Naive thymus-derived CD4-positive, alpha-beta T cell (primary cell): ENCODE data around the gene CPZ. TPM values are rescaled to one million over a fixed set of nuclear protein-coding genes. Genes with fewer than 3 reads are reported as not detected.

Experiments
- ATAC-seq: fragments of 150-1000 bp; cut with Tn5 transposase; 2 replicates; pipeline ENCODE4 v1.10.0; 2021; ENCODE audit warnings: mild to moderate bottlenecking, moderate library complexity
- CTCF ChIA-PET: fragments of 350-600 bp; sonication (Branson Sonifier 250); formaldehyde crosslinking; loops from one replicate; lab custom pipeline; 2021; ENCODE audit warnings: antibody characterized with exemption; lab: Charles Lee
- POLR2A ChIA-PET: fragments of 350-600 bp; sonication (Branson Sonifier 250); formaldehyde crosslinking; loops from one replicate; lab custom pipeline; 2021; ENCODE audit warnings: antibody characterized with exemption, inconsistent platforms; lab: Charles Lee
- DNase-seq, 9 donors: peaks; one replicate each; pipeline versions ENCODE4 v3.0.0 to v3.0.0-alpha.2; 2020 to 2022; ENCODE audit warnings: mixed read lengths in 1 of 9
- H3K27ac ChIP-seq: one replicate; pipeline ENCODE4 v1.7.0; 2013; ENCODE audit warnings: mild to moderate bottlenecking, low read depth, low read length, moderate library complexity
- H3K27me3 ChIP-seq, 2 donors: one replicate each; pipeline ENCODE4 v1.7.0; 2013; ENCODE audit warnings: low read length in 2 of 2, mild to moderate bottlenecking in 2 of 2, moderate library complexity in 2 of 2; ENCODE audit not compliant: control insufficient read depth in 2 of 2, insufficient read depth in 2 of 2
- H3K36me3 ChIP-seq, 3 experiments: 1 replicate in 2 of 3; 2 replicates in 1 of 3; pipeline ENCODE4 v1.7.0; 2013; ENCODE audit warnings: low read length in 3 of 3, mild to moderate bottlenecking in 3 of 3, moderate library complexity in 1 of 3; ENCODE audit not compliant: insufficient read depth in 3 of 3, control insufficient read depth in 2 of 3
- H3K4me1 ChIP-seq, 2 donors: one replicate each; pipeline ENCODE4 v1.7.0; 2013; ENCODE audit warnings: low read length in 2 of 2, mild to moderate bottlenecking in 2 of 2, moderate library complexity in 1 of 2; ENCODE audit not compliant: control insufficient read depth in 2 of 2, insufficient read depth in 2 of 2
- H3K4me3 ChIP-seq: 2 replicates; pipeline ENCODE4 v1.7.0; 2013; ENCODE audit warnings: mild to moderate bottlenecking, low read length
- H3K9me3 ChIP-seq, 3 experiments: 1 replicate in 2 of 3; 2 replicates in 1 of 3; pipeline ENCODE4 v1.7.0; 2013; ENCODE audit warnings: low read length in 3 of 3; ENCODE audit not compliant: control insufficient read depth in 2 of 3
- H3K27ac Mint-ChIP-seq, 9 donors: one replicate each; pipeline ENCODE4 v1.8.0; 2020 to 2022; ENCODE audit warnings: mixed read lengths in 9 of 9, mild to moderate bottlenecking in 8 of 9, moderate library complexity in 5 of 9, inconsistent platforms in 2 of 9
- H3K27me3 Mint-ChIP-seq, 5 donors: one replicate each; pipeline ENCODE4 v1.8.0; 2021 to 2022; ENCODE audit warnings: mixed read lengths in 5 of 5, mild to moderate bottlenecking in 1 of 5
- H3K36me3 Mint-ChIP-seq, 5 donors: one replicate each; pipeline ENCODE4 v1.8.0; 2020 to 2022; ENCODE audit warnings: mixed read lengths in 5 of 5, mild to moderate bottlenecking in 3 of 5, inconsistent platforms in 1 of 5
- H3K4me1 Mint-ChIP-seq, 7 donors: one replicate each; pipeline ENCODE4 v1.8.0; 2020 to 2022; ENCODE audit warnings: mixed read lengths in 7 of 7, mild to moderate bottlenecking in 3 of 7, inconsistent platforms in 1 of 7
- H3K4me3 Mint-ChIP-seq, 10 donors: one replicate each; pipeline ENCODE4 v1.8.0; 2020 to 2022; ENCODE audit warnings: mild to moderate bottlenecking in 10 of 10, mixed read lengths in 10 of 10, moderate library complexity in 6 of 10, inconsistent platforms in 2 of 10
- H3K9me3 Mint-ChIP-seq, 11 donors: one replicate each; pipeline ENCODE4 v1.8.0; 2020 to 2022; ENCODE audit warnings: mixed read lengths in 11 of 11, mild to moderate bottlenecking in 4 of 11, inconsistent platforms in 1 of 11, moderate library complexity in 1 of 11
- intact Hi-C, 2 donors: fragments of 100-400 bp; cut with micrococcal nuclease; formaldehyde crosslinking; loops; one replicate each; pipeline ENCODE4 v1.15.1; 2023
- polyA plus RNA-seq, 2 donors: library from polyadenylated mRNA; unstranded; fragments of 300-500 nt; fragmentation: Illumina TruSeq; gene quantifications; one replicate each; pipeline ENCODE4 v1.2.3, GENCODE V29; 2021
- total RNA-seq, 6 experiments: library from RNA in 5 of 6; stranded (reverse) in 5 of 6; gene quantifications; 1 replicate in 5 of 6; 2 replicates in 1 of 6; pipeline ENCODE4 v1.2.3 and lab custom pipeline; 2021 to 2026

The CPZ gene
- total and polyA plus RNA-seq, 7 experiments from 2014 or later, result not detected

- Mint-ChIP-seq H3K27me3 (peaks cover 0 to 13% (median 6%) of the 10 kb centered on the region in 5 donors), H3K36me3 (no peaks in the 10 kb centered on the region), H3K9me3 (no peaks in the 10 kb centered on the region), H3K4me1 (peaks cover 0 to 6% (median 0%) of the 10 kb centered on the region in 7 donors), H3K27ac (no peak overlapping the region), H3K4me3 (no peak overlapping the region)
- Histone ChIP-seq H3K27me3 (no peaks in the 10 kb centered on the region), H3K27ac (no peak overlapping the region), H3K4me1 (no peaks in the 10 kb centered on the region), H3K36me3 (no peaks in the 10 kb centered on the region), H3K4me3 (no peak overlapping the region), H3K9me3 (no peaks in the 10 kb centered on the region)
- DNase-seq (peak in 4 of 9 donors; percentile 11 to 56 (median 18)), ATAC-seq (peak; percentile 39)
- intact Hi-C loops, result no loop called here
- ChIA-PET POLR2A (no interaction called here), CTCF (interaction anchor here (0.6 to 1.6 kb wide), 2 partner anchors 8 to 10 kb away, joined by 3 to 5 read pairs; no protein-coding TSS in a partner anchor)
Observed at GRCh38 chr4:8607603-8608481, 15.3 kb downstream of the CPZ start.

- no peak for ATAC-seq
- Mint-ChIP-seq H3K27ac (no peak overlapping the region), H3K27me3 (peaks cover 0 to 13% (median 6%) of the 10 kb centered on the region in 5 donors), H3K9me3 (no peaks in the 10 kb centered on the region), H3K4me1 (peaks cover 0 to 6% (median 0%) of the 10 kb centered on the region in 7 donors), H3K4me3 (no peak overlapping the region), H3K36me3 (no peaks in the 10 kb centered on the region)
- no peak for DNase-seq
- H3K9me3 ChIP-seq, result no peaks in the 10 kb centered on the region
- POLR2A ChIA-PET, result no interaction called here
- no peaks in the 10 kb centered on the region for H3K27me3 ChIP-seq
- CTCF ChIA-PET, result no interaction called here
- H3K36me3 ChIP-seq, result no peaks in the 10 kb centered on the region
- no peaks in the 10 kb centered on the region for H3K4me1 ChIP-seq
- H3K27ac ChIP-seq, result no peak overlapping the region
- H3K4me3 ChIP-seq, result no peak overlapping the region
- intact Hi-C loops, result no loop called here
Observed at GRCh38 chr4:8608714-8609391, 16.3 kb downstream of the CPZ start.

- no peak overlapping the region for H3K27ac ChIP-seq
- H3K4me3 ChIP-seq, result no peak overlapping the region
- no peaks in the 10 kb centered on the region for H3K27me3 ChIP-seq
- H3K36me3 ChIP-seq, result no peaks in the 10 kb centered on the region
- intact Hi-C loops, result no loop called here
- ATAC-seq, result no peak
- ChIA-PET POLR2A (no interaction called here), CTCF (no interaction called here)
- H3K4me3 Mint-ChIP-seq, result no peak overlapping the region
- H3K27ac Mint-ChIP-seq, result no peak overlapping the region
- no peak for DNase-seq
- H3K4me1 ChIP-seq, result no peaks in the 10 kb centered on the region
- peaks cover 0 to 6% (median 0%) of the 10 kb centered on the region in 7 donors for H3K4me1 Mint-ChIP-seq
- H3K9me3 Mint-ChIP-seq, result no peaks in the 10 kb centered on the region
- no peaks in the 10 kb centered on the region for H3K36me3 Mint-ChIP-seq
- no peaks in the 10 kb centered on the region for H3K9me3 ChIP-seq
- peaks cover 0 to 13% (median 6%) of the 10 kb centered on the region in 5 donors for H3K27me3 Mint-ChIP-seq
Observed at GRCh38 chr4:8609406-8609805, 16.8 kb downstream of the CPZ start.

- CTCF ChIA-PET, result no interaction called here
- no peaks in the 10 kb centered on the region for H3K9me3 ChIP-seq
- no peaks in the 10 kb centered on the region for H3K36me3 ChIP-seq
- peaks cover 0 to 6% (median 0%) of the 10 kb centered on the region in 7 donors for H3K4me1 Mint-ChIP-seq
- no peaks in the 10 kb centered on the region for H3K36me3 Mint-ChIP-seq
- no peak overlapping the region for H3K27ac Mint-ChIP-seq
- no peaks in the 10 kb centered on the region for H3K27me3 ChIP-seq
- H3K4me3 Mint-ChIP-seq, result no peak overlapping the region
- POLR2A ChIA-PET, result no interaction called here
- H3K27me3 Mint-ChIP-seq, result peaks cover 0 to 13% (median 6%) of the 10 kb centered on the region in 5 donors
- DNase-seq, result no peak
- no peaks in the 10 kb centered on the region for H3K4me1 ChIP-seq
- intact Hi-C loops, result no loop called here
- no peak overlapping the region for H3K27ac ChIP-seq
- ATAC-seq, result no peak
- H3K4me3 ChIP-seq, result no peak overlapping the region
- H3K9me3 Mint-ChIP-seq, result no peaks in the 10 kb centered on the region
Observed at GRCh38 chr4:8609824-8610350, 17.3 kb downstream of the CPZ start.

GRCh38 chr4:8610858-8611616 is 18.5 kb downstream of the CPZ start:
- intact Hi-C loops, result no loop called here
- no peaks in the 10 kb centered on the region for H3K9me3 Mint-ChIP-seq
- no peaks in the 10 kb centered on the region for H3K4me1 ChIP-seq
- peaks cover 0 to 13% (median 6%) of the 10 kb centered on the region in 5 donors for H3K27me3 Mint-ChIP-seq
- H3K27me3 ChIP-seq, result no peaks in the 10 kb centered on the region
- no peaks in the 10 kb centered on the region for H3K9me3 ChIP-seq
- H3K36me3 Mint-ChIP-seq, result no peaks in the 10 kb centered on the region
- H3K36me3 ChIP-seq, result no peaks in the 10 kb centered on the region
- peak overlapping the region in 1 of 9 donors; percentile 62 for H3K27ac Mint-ChIP-seq
- H3K27ac ChIP-seq, result no peak overlapping the region
- H3K4me1 Mint-ChIP-seq, result peaks cover 0 to 6% (median 0%) of the 10 kb centered on the region in 7 donors
- CTCF ChIA-PET, result no interaction called here
- no peak for ATAC-seq
- no peak for DNase-seq
- POLR2A ChIA-PET, result no interaction called here
- H3K4me3 ChIP-seq, result no peak overlapping the region
- H3K4me3 Mint-ChIP-seq, result no peak overlapping the region

GRCh38 chr4:8612646-8613045 is 20.1 kb downstream of the CPZ start:
- H3K4me1 Mint-ChIP-seq, result peaks cover 0 to 6% (median 0%) of the 10 kb centered on the region in 7 donors

More at GRCh38 chr4:8612646-8613045, 20.1 kb downstream of the CPZ start:
- Mint-ChIP-seq H3K27ac (no peak overlapping the region), H3K27me3 (peaks cover 0 to 13% (median 6%) of the 10 kb centered on the region in 5 donors), H3K4me3 (no peak overlapping the region), H3K9me3 (no peaks in the 10 kb centered on the region), H3K36me3 (no peaks in the 10 kb centered on the region)
- Histone ChIP-seq H3K4me3 (no peak overlapping the region), H3K27ac (no peak overlapping the region), H3K4me1 (no peaks in the 10 kb centered on the region), H3K36me3 (no peaks in the 10 kb centered on the region), H3K9me3 (no peaks in the 10 kb centered on the region), H3K27me3 (no peaks in the 10 kb centered on the region)
- CTCF ChIA-PET, result no interaction called here
- POLR2A ChIA-PET, result no interaction called here
- DNase-seq (peak in 1 of 9 donors; percentile 4), ATAC-seq (no peak)
- intact Hi-C loops, result no loop called here
